Measurements from ENCODE around the gene CC2D1B.

DNA sequence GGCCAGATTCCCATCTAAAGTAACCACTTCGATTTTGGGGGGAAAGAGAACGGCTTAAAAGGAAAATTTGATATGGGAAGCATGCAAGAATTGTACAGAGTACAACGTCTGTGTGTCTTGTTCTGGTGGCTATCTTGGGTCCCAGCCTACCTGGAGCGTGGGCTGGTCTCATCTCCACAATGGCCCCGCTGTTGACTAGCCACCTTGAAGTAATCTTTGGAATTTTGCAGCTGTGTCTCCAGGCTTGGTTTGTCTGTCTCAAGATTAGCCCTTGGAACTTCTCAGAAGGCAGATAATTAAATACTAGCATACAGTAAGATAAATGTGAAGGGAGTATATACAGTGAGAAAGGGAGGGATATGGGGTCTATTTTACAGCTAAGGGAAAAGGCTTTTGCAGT lies 1.3 kb upstream of the CC2D1B start:
- TF ChIP-seq, protein P1, sequence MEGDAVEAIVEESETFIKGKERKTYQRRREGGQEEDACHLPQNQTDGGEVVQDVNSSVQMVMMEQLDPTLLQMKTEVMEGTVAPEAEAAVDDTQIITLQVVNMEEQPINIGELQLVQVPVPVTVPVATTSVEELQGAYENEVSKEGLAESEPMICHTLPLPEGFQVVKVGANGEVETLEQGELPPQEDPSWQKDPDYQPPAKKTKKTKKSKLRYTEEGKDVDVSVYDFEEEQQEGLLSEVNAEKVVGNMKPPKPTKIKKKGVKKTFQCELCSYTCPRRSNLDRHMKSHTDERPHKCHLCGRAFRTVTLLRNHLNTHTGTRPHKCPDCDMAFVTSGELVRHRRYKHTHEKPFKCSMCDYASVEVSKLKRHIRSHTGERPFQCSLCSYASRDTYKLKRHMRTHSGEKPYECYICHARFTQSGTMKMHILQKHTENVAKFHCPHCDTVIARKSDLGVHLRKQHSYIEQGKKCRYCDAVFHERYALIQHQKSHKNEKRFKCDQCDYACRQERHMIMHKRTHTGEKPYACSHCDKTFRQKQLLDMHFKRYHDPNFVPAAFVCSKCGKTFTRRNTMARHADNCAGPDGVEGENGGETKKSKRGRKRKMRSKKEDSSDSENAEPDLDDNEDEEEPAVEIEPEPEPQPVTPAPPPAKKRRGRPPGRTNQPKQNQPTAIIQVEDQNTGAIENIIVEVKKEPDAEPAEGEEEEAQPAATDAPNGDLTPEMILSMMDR (IDR thresholded peaks at IDR 0.05), result no peak
- no peak for TF ChIP-seq ZFX (IDR thresholded peaks at IDR 0.05; ENCODE audit: borderline replicate concordance)
